A549 (cell line): Measurements from ENCODE around the gene FBXO21. TPM values are rescaled to one million over a fixed set of nuclear protein-coding genes. Genes with fewer than 3 reads are reported as not detected.

Source experiments
- ATAC-seq, 2 experiments: fragments of 200-7000 bp in 1 of 2; fragments of >200 bp in 1 of 2; cut with Nextera tagmentation in 1 of 2; cut with Tn5 transposase in 1 of 2; 3 replicates each; pipeline versions ENCODE4 v1.8.0 to v1.9.1; 2018 to 2020; ENCODE audit warnings: mild to moderate bottlenecking in 1 of 2, moderate library complexity in 1 of 2
- CTCF ChIA-PET: fragments of 300-600 bp; sonication (Branson Sonifier 250); formaldehyde crosslinking; extraction: SDS; loops from one replicate; lab custom pipeline; 2021; ENCODE audit warnings: antibody characterized with exemption, inconsistent platforms; lab: Yijun Ruan, JAX
- POLR2A ChIA-PET: fragments of 350-600 bp; formaldehyde crosslinking; extraction: SDS; loops from one replicate; lab custom pipeline; 2021; ENCODE audit warnings: antibody characterized with exemption, inconsistent platforms; lab: Yijun Ruan, JAX
- DNase-seq, 2 experiments: peaks; one replicate each; pipeline versions ENCODE4 v3.0.0 to v3.0.0-alpha.2; 2011 to 2016; ENCODE audit warnings: low read depth in 1 of 2, low spot score in 1 of 2
- FAIRE-seq: peaks from 2 replicates; lab custom pipeline; 2011; peaks lifted over from hg19 to GRCh38; lab: Jason Lieb, UNC
- H3K27ac ChIP-seq, 2 experiments: fragments of >200 bp; sonication (Bioruptor Twin); formaldehyde crosslinking; 3 replicates each; pipeline ENCODE4 v1.5.1; 2016 to 2017
- H3K4me1 ChIP-seq: fragments of >200 bp; sonication (Bioruptor Twin); formaldehyde crosslinking; 3 replicates; pipeline ENCODE4 v1.6.1; 2016
- H3K4me2 ChIP-seq: fragments of >200 bp; sonication (Bioruptor Twin); formaldehyde crosslinking; 3 replicates; pipeline ENCODE4 v1.6.1; 2016
- H3K4me3 ChIP-seq: fragments of >200 bp; sonication (Bioruptor Twin); formaldehyde crosslinking; 3 replicates; pipeline ENCODE4 v1.5.1; 2016
- H3K9me3 ChIP-seq: fragments of >200 bp; sonication (Bioruptor Twin); formaldehyde crosslinking; 3 replicates; pipeline ENCODE4 v1.6.1; 2016
- CEBPB ChIP-seq, 2 experiments: fragments of >200 bp in 1 of 2; sonication (Bioruptor Twin) in 1 of 2; formaldehyde crosslinking in 1 of 2; IDR thresholded peaks; 2 replicates each; pipeline ENCODE4 v1.6.1; 2012 to 2016
- CHD4 ChIP-seq: fragments of 200-600 bp; sonication (generic); IDR thresholded peaks from 2 replicates; pipeline ENCODE4 v1.6.1; 2016; ENCODE audit warnings: antibody characterized with exemption, mild to moderate bottlenecking, borderline replicate concordance
- EHMT2 ChIP-seq: fragments of 200-600 bp; sonication (generic); IDR thresholded peaks from 2 replicates; pipeline ENCODE4 v1.6.1; 2016; ENCODE audit warnings: antibody characterized with exemption, low read depth, mild to moderate bottlenecking, moderate library complexity
- FOSL2 ChIP-seq, 2 experiments: fragments of 450-650 bp in 1 of 2; fragments of >200 bp in 1 of 2; sonication (Bioruptor Twin) in 1 of 2; formaldehyde crosslinking; IDR thresholded peaks; 2 replicates each; pipeline versions ENCODE4 v1.5.0 to v1.6.1; 2016 to 2020; ENCODE audit warnings: mild to moderate bottlenecking in 1 of 2, moderate library complexity in 1 of 2
- FOXS1 ChIP-seq: fragments of 250-450 bp; sonication (Bioruptor Pico); IDR thresholded peaks from 2 replicates; pipeline ENCODE4 v1.5.0; 2020; ENCODE audit warnings: mild to moderate bottlenecking, moderate library complexity
- GATA3 ChIP-seq: IDR thresholded peaks from 2 replicates; pipeline ENCODE4 v1.6.1; 2012; ENCODE audit warnings: borderline replicate concordance
- HOXB13 ChIP-seq: fragments of 250-450 bp; sonication (Bioruptor Pico); IDR thresholded peaks from 2 replicates; pipeline ENCODE4 v1.5.0; 2020; ENCODE audit warnings: low read depth, mild to moderate bottlenecking, moderate library complexity
- JUNB ChIP-seq: fragments of >200 bp; sonication (Bioruptor Twin); formaldehyde crosslinking; IDR thresholded peaks from 2 replicates; pipeline ENCODE4 v1.6.1; 2016
- KDM1A ChIP-seq: fragments of 200-600 bp; sonication (generic); IDR thresholded peaks from 2 replicates; pipeline ENCODE4 v1.6.1; 2016; ENCODE audit warnings: low read depth, mild to moderate bottlenecking
- KDM5A ChIP-seq: fragments of 200-600 bp; sonication (generic); IDR thresholded peaks from 2 replicates; pipeline ENCODE4 v1.6.1; 2016; ENCODE audit warnings: antibody characterized with exemption, mild to moderate bottlenecking
- MAFK ChIP-seq: fragments of 450-650 bp; IDR thresholded peaks from 2 replicates; pipeline ENCODE4 v1.6.1; 2014; ENCODE audit not compliant: partially characterized antibody
- NPAS2 ChIP-seq: fragments of 250-450 bp; sonication (Bioruptor Pico); IDR thresholded peaks from 2 replicates; pipeline ENCODE4 v1.8.0; 2022; ENCODE audit warnings: mild to moderate bottlenecking, moderate library complexity, borderline replicate concordance
- NR3C1 ChIP-seq: fragments of >200 bp; sonication (Bioruptor Twin); formaldehyde crosslinking; IDR thresholded peaks from 3 replicates; pipeline ENCODE4 v1.6.1; 2017
- PHF8 ChIP-seq: fragments of 200-600 bp; sonication (generic); IDR thresholded peaks from 2 replicates; pipeline ENCODE4 v1.6.1; 2016; ENCODE audit warnings: low read depth, mild to moderate bottlenecking, antibody characterized with exemption, moderate library complexity, borderline replicate concordance
- POLR2AphosphoS2 ChIP-seq: conservative IDR thresholded peaks from 2 replicates; pipeline ENCODE4 v1.6.1; 2012; ENCODE audit warnings: low read length, improper control_type of control experiment, inconsistent platforms
- RARB ChIP-seq: fragments of 250-450 bp; sonication (Bioruptor Pico); IDR thresholded peaks from 2 replicates; pipeline ENCODE4 v1.8.0; 2021; ENCODE audit warnings: mild to moderate bottlenecking, moderate library complexity
- RCOR1 ChIP-seq: fragments of 150-350 bp; IDR thresholded peaks from 2 replicates; pipeline ENCODE4 v1.6.1; 2014; ENCODE audit warnings: antibody characterized with exemption, low read length, low read depth
- REST ChIP-seq: fragments of 200-600 bp; sonication (generic); IDR thresholded peaks from 2 replicates; pipeline ENCODE4 v1.6.1; 2016; ENCODE audit warnings: antibody characterized with exemption, mild to moderate bottlenecking, moderate library complexity
- RNF2 ChIP-seq: fragments of 200-600 bp; sonication (generic); IDR thresholded peaks from 2 replicates; pipeline ENCODE4 v1.6.1; 2016; ENCODE audit warnings: low read depth, mild to moderate bottlenecking, antibody characterized with exemption, moderate library complexity, borderline replicate concordance
- TFCP2L1 ChIP-seq: fragments of 250-450 bp; sonication (Bioruptor Pico); IDR thresholded peaks from 2 replicates; pipeline ENCODE4 v1.5.0; 2021; ENCODE audit warnings: mild to moderate bottlenecking
- TP53 ChIP-seq: fragments of 250-450 bp; sonication (Bioruptor Pico); IDR thresholded peaks from 2 replicates; pipeline ENCODE4 v1.5.0; 2021; ENCODE audit warnings: mild to moderate bottlenecking, moderate library complexity
- USF2 ChIP-seq: fragments of 450-650 bp; IDR thresholded peaks from 2 replicates; pipeline ENCODE4 v1.6.1; 2014; ENCODE audit warnings: antibody characterized with exemption
- ZC3H11A ChIP-seq: fragments of 450-650 bp; IDR thresholded peaks from 2 replicates; pipeline ENCODE4 v1.6.1; 2014; ENCODE audit warnings: antibody characterized with exemption, mild to moderate bottlenecking
- ZNF302 ChIP-seq: fragments of 250-450 bp; sonication (Bioruptor Pico); IDR thresholded peaks from 2 replicates; pipeline ENCODE4 v1.9.0; 2021; ENCODE audit warnings: inconsistent platforms, mild to moderate bottlenecking, moderate library complexity
- ZSCAN20 ChIP-seq: fragments of 250-450 bp; sonication (Bioruptor Pico); IDR thresholded peaks from 2 replicates; pipeline ENCODE4 v1.8.0; 2022; ENCODE audit warnings: mild to moderate bottlenecking, moderate library complexity
- WGBS: methylation state at CpG from one replicate; pipeline ENCODE4 v1.1.6; 2017; ENCODE audit errors: missing lambda C conversion rate; 5-methylcytosine and 5-hydroxymethylcytosine counted together
- polyA plus RNA-seq, 4 experiments: library from polyadenylated mRNA; depleted of rRNA in 3 of 4; stranded (reverse); fragments of >200 nt; fragmentation: RNase III in 1 of 4; extraction: RNeasy Plus Mini Kit Qiagen cat#74134 plus additional on column Dnase treatment in 1 of 4; gene quantifications; 2 replicates in 3 of 4; 3 replicates in 1 of 4; pipeline ENCODE4 v1.2.3, GENCODE V29; 2011 to 2017
- TF ChIP-seq, protein P1 (sequence below): IDR thresholded peaks from 2 replicates; pipeline ENCODE4 v1.6.1; 2012
- TF ChIP-seq, protein P2 (sequence below): fragments of >200 bp; sonication (Bioruptor Twin); formaldehyde crosslinking; IDR thresholded peaks from 3 replicates; pipeline ENCODE4 v1.5.1; 2016
- TF ChIP-seq, protein P3 (sequence below): fragments of 250-450 bp; sonication (Bioruptor Pico); IDR thresholded peaks from 2 replicates; pipeline ENCODE4 v1.5.0; 2020; ENCODE audit warnings: low read depth, mild to moderate bottlenecking, moderate library complexity

FBXO21 gene
- polyA plus RNA-seq, 2 of the 4 experiments (the other 2 are of a cell fraction), result 33.2 to 62.4 TPM

- H3K4me3 ChIP-seq, result no peak overlapping the region
- WGBS, result 82% methylated on average over 17 of the region's 18 CpGs
- FAIRE-seq, result no peak
- CTCF ChIA-PET, result interaction anchor here (0.6 to 5.0 kb wide), 20 partner anchors 12 to 857 kb away, joined by 3 to 64 read pairs (median 4); partner anchors contain the start of gene TESC
- H3K9me3 ChIP-seq, result no peaks in the 10 kb centered on the region
- no peak overlapping the region for H3K4me2 ChIP-seq
- no peak for TF ChIP-seq KDM5A
- no peak for TF ChIP-seq REST
- TF ChIP-seq ZC3H11A, result no peak
- no peak for TF ChIP-seq FOXS1
- no peak for TF ChIP-seq CEBPB (IDR thresholded peaks at IDR 0.05)
- no peak for TF ChIP-seq NR3C1
- no peak for TF ChIP-seq TFCP2L1
- no peak for TF ChIP-seq MAFK
- TF ChIP-seq, protein P1, sequence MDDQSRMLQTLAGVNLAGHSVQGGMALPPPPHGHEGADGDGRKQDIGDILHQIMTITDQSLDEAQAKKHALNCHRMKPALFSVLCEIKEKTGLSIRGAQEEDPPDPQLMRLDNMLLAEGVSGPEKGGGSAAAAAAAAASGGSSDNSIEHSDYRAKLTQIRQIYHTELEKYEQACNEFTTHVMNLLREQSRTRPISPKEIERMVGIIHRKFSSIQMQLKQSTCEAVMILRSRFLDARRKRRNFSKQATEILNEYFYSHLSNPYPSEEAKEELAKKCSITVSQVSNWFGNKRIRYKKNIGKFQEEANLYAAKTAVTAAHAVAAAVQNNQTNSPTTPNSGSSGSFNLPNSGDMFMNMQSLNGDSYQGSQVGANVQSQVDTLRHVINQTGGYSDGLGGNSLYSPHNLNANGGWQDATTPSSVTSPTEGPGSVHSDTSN, result no peak
- no peak for TF ChIP-seq HOXB13
- no peak for TF ChIP-seq ZSCAN20
- TF ChIP-seq GATA3, result no peak
- no peak for TF ChIP-seq PHF8
- no peak for TF ChIP-seq KDM1A
- peak overlapping the region; percentile 7 to 78; a peak in 5 of 6 replicates for H3K27ac ChIP-seq
- no peak for DNase-seq
- ATAC-seq, result peak; percentile 36 to 38; a peak in 5 of 6 replicates
- POLR2A ChIA-PET, result no interaction called here
- H3K4me1 ChIP-seq, result peaks cover 33% of the 10 kb centered on the region
Observed at GRCh38 chr12:117118838-117119591, 71.3 kb downstream of the FBXO21 start.

GRCh38 chr12:117114784-117115183 lies 75.5 kb downstream of the FBXO21 start:
- WGBS, result 76% methylated on average over 10 of the region's 10 CpGs
- peaks cover 14% of the 10 kb centered on the region; the same call in 1 of the 3 replicates for H3K4me1 ChIP-seq
- DNase-seq, result no peak
- ATAC-seq, result no peak
- H3K9me3 ChIP-seq, result no peaks in the 10 kb centered on the region
- H3K27ac ChIP-seq, result 0 out of 6 replicates have a peak overlapping the region, but pooled peaks of 1 of the 2 experiments have one; percentile 12
- H3K4me3 ChIP-seq, result no peak overlapping the region
- H3K4me2 ChIP-seq, result no peak overlapping the region
- ChIA-PET POLR2A (no interaction called here), CTCF (interaction anchor here (0.6 to 1.6 kb wide), 3 partner anchors 24 to 91 kb away, joined by 3 read pairs; no protein-coding TSS in a partner anchor)
- no peak for FAIRE-seq
- TF ChIP-seq JUNB (no peak), FOSL2 (IDR thresholded peaks at IDR 0.05) (no peak), FOSL2 (CRISPR knock-in tag; IDR thresholded peaks at IDR 0.05) (no peak), POLR2AphosphoS2 (no peak), RNF2 (no peak), EHMT2 (no peak), USF2 (no peak), ZNF302 (CRISPR knock-in tag) (no peak), CHD4 (no peak), ZC3H11A (no peak), RARB (CRISPR knock-in tag) (no peak), NPAS2 (CRISPR knock-in tag) (no peak), TP53 (CRISPR knock-in tag) (no peak), RCOR1 (no peak), NR3C1 (no peak), KDM5A (no peak)
- TF ChIP-seq, protein P2, sequence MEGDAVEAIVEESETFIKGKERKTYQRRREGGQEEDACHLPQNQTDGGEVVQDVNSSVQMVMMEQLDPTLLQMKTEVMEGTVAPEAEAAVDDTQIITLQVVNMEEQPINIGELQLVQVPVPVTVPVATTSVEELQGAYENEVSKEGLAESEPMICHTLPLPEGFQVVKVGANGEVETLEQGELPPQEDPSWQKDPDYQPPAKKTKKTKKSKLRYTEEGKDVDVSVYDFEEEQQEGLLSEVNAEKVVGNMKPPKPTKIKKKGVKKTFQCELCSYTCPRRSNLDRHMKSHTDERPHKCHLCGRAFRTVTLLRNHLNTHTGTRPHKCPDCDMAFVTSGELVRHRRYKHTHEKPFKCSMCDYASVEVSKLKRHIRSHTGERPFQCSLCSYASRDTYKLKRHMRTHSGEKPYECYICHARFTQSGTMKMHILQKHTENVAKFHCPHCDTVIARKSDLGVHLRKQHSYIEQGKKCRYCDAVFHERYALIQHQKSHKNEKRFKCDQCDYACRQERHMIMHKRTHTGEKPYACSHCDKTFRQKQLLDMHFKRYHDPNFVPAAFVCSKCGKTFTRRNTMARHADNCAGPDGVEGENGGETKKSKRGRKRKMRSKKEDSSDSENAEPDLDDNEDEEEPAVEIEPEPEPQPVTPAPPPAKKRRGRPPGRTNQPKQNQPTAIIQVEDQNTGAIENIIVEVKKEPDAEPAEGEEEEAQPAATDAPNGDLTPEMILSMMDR, result no peak
- TF ChIP-seq, protein P3, sequence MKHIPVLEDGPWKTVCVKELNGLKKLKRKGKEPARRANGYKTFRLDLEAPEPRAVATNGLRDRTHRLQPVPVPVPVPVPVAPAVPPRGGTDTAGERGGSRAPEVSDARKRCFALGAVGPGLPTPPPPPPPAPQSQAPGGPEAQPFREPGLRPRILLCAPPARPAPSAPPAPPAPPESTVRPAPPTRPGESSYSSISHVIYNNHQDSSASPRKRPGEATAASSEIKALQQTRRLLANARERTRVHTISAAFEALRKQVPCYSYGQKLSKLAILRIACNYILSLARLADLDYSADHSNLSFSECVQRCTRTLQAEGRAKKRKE, result no peak
